Measurements from ENCODE around the gene TMEM120A.

The TMEM120A gene

GRCh38 chr7:75946207-75946855 lies 48.1 kb downstream of the TMEM120A start:
- H3K27ac ChIP-seq, result peak overlapping the region; percentile 72
- no peak for TF ChIP-seq CTCF (conservative IDR thresholded peaks at IDR 0.05; ENCODE audit: low read depth)
- POLR2A ChIA-PET (ENCODE audit: low non-redundant PET), result interaction anchor here (1.1 kb wide), 1 partner anchor 31 kb away, joined by 4 read pairs; the partner anchor contains the start of gene POR
- CTCF ChIA-PET, result interaction anchor here (0.6 to 0.8 kb wide), 2 partner anchors 101 to 119 kb away, joined by 3 to 4 read pairs; partner anchors contain the start of gene STYXL1
- no peak for DNase-seq (ENCODE audit: low spot score)

DNA sequence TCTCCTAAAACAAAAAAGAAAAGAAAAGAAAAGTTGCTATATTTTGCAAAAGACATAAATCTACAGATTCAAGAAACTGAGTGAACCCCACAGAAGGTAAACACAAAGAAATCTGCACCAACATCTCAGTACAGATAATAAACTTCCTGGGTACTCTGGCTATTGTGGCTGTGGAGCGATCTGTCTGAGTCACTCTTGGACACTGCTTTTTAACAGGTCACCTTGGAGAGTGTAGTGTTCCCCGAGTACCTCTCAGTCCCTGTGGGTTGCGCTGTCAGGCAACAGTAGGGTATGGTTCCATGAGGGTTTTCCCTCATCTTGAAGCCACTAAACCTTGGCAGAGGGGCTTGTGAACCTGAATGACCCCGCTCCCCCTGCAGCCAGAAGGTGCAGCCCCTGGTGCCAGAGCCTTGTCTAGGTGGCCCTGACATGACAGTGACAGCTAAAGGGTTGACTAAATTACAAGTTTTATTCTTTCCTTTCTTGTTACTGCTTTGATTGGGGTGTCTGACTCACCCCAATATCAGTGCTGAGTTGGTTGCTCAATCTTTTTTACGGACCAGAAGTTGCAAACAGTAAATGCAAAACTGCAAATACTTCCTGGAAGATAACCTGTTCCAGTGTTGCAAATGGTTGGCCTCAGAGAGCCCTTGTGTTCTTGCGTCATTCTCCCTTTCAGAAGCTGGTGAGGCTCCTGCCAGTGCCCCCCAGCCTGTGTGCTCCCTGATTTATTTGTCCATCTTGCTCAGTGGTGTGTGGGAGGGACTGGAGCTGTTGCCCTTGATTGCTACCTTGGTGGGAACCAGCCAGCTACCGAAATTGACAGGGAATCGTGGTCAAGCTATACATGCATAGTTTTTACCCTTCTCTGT lies 48.9 kb downstream of the TMEM120A start:
- DNase-seq (ENCODE audit: low spot score), result no peak
- peak overlapping the region; percentile 72 for H3K27ac ChIP-seq
- CTCF ChIA-PET, result interaction anchor here (0.6 kb wide), 1 partner anchor 118 kb away, joined by 3 read pairs; no protein-coding TSS in a partner anchor
- no peak for TF ChIP-seq CTCF (conservative IDR thresholded peaks at IDR 0.05; ENCODE audit: low read depth)
- POLR2A ChIA-PET (ENCODE audit: low non-redundant PET), result interaction anchor here (1.1 kb wide), 1 partner anchor 31 kb away, joined by 4 read pairs; the partner anchor contains the start of gene POR

GRCh38 chr7:75944507-75944906 lies 49.9 kb downstream of the TMEM120A start:
- ChIA-PET POLR2A (ENCODE audit: low non-redundant PET) (no interaction called here), CTCF (no interaction called here)
- H3K27ac ChIP-seq, result peak overlapping the region; percentile 50
- DNase-seq (ENCODE audit: low spot score), result no peak
- TF ChIP-seq CTCF (conservative IDR thresholded peaks at IDR 0.05; ENCODE audit: low read depth), result no peak

DNA sequence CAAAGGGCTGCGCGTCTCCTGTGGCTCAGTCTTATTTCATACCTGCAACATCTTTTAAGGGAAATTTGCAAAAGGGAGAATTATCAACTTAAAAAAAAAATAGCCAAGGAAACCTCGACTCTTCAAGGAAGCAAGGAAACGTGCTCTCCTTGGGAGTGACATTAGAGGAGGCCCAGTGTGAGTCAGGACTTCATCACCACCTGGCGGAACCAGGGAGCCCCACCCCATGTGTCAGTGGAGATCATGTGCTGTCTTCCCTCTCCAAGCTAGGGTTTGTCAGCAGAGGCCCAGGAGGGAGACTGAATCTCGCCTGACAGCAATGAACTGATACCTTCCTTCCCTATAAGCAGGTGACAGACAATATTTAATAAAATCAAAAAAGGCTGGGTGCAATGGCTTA lies 50.5 kb downstream of the TMEM120A start:
- DNase-seq (ENCODE audit: low spot score), result peak; percentile 92
- no peak for TF ChIP-seq CTCF (conservative IDR thresholded peaks at IDR 0.05; ENCODE audit: low read depth)
- ChIA-PET POLR2A (ENCODE audit: low non-redundant PET) (interaction anchor here (0.6 to 1.8 kb wide), 2 partner anchors 28 to 30 kb away, joined by 3 to 5 read pairs; partner anchors contain the start of gene POR), CTCF (no interaction called here)
- peak overlapping the region; percentile 50 for H3K27ac ChIP-seq

DNA sequence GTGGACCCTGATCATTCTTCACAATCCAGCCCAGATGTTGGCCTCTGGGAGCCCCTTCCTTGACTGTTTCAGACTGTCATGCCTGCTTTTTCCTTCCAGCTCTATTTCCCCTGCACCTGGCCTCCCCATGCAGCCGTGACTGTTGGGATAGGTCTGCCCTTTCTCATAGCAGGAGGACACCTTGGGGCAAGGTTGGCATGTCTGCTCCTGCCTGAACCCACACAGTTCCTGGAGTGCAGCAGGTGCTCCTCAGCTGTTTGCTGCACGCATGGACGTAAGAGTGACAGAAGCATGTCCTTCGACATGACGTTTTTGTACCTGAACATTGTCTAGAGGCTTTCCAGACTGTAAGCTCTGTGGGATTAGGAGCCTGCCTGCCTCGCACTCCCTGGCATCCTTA lies 55.5 kb downstream of the TMEM120A start:
- peak overlapping the region; percentile 38; the same call in 1 of the 2 replicates for H3K27ac ChIP-seq
- POLR2A ChIA-PET (ENCODE audit: low non-redundant PET), result interaction anchor here (0.5 kb wide), 1 partner anchor 24 kb away, joined by 3 read pairs; no protein-coding TSS in a partner anchor
- no peak for DNase-seq (ENCODE audit: low spot score)
- CTCF ChIA-PET, result interaction anchor here (0.6 kb wide), 1 partner anchor 30 kb away, joined by 4 read pairs; no protein-coding TSS in a partner anchor
- no peak for TF ChIP-seq CTCF (conservative IDR thresholded peaks at IDR 0.05; ENCODE audit: low read depth)
